KOPT-K1 (cell line): ENCODE results near the gene LOXHD1.

Source experiments
- H3K27ac ChIP-seq: fragments of 200-600 bp; sonication (generic); 2 replicates; pipeline ENCODE4 v1.5.1; 2016; ENCODE audit warnings: antibody characterized with exemption, mild to moderate bottlenecking, low read depth, low read length; ENCODE audit not compliant: poor library complexity, severe bottlenecking
- H3K36me3 ChIP-seq: fragments of 200-600 bp; sonication (generic); 2 replicates; pipeline ENCODE4 v1.5.1; 2017; ENCODE audit warnings: antibody characterized with exemption, mild to moderate bottlenecking, low read length, moderate library complexity; ENCODE audit not compliant: insufficient read depth
- H3K9me3 ChIP-seq: fragments of 200-600 bp; sonication (generic); 2 replicates; pipeline ENCODE4 v1.5.1; 2017; ENCODE audit warnings: antibody characterized with exemption, low read length, mild to moderate bottlenecking; ENCODE audit not compliant: insufficient read depth, poor library complexity, severe bottlenecking

LOXHD1 gene

DNA sequence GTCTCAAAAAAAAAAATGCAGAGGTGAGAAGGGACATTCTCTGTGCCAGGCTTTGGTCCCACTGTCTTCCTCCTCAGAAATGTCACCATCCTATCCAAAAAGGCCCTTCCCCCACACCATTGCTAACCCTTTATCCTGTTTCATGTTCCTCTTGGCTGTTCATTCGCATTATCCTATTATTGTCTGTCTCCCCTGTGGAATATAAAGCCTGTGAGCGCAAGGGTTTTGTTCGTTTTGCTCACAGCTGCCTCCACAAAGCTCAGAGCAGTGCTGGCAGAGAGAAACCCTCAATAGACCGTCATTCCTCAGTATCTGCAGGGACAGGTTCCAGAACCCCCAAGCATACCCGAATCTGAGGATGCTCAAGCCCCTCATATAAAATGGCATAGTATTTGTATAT is 91.8 kb downstream of the LOXHD1 start:
- no peak overlapping the region for H3K27ac ChIP-seq
- H3K9me3 ChIP-seq = no peaks in the 10 kb centered on the region
- no peaks in the 10 kb centered on the region for H3K36me3 ChIP-seq

DNA sequence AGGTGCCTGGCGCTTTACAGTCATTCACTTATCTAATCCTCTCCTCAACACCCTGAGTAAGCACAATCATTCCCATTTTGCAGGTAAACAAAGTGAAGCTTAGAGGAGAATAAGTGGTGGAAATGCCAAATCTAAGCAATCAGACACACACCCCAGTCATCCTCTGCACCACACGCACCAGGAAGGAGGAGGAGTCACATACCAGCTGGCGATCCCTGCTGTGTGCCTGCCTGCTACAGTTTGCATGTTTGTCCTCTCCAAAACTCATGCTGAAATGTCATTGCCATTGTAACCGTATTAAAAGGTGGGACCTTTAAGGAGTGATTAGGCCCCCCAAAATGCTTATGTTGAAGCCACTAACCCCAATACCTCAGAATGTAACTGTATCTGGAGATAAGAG is 93.7 kb downstream of the LOXHD1 start:
- no peak overlapping the region for H3K27ac ChIP-seq
- H3K36me3 ChIP-seq = no peaks in the 10 kb centered on the region
- no peaks in the 10 kb centered on the region for H3K9me3 ChIP-seq

DNA sequence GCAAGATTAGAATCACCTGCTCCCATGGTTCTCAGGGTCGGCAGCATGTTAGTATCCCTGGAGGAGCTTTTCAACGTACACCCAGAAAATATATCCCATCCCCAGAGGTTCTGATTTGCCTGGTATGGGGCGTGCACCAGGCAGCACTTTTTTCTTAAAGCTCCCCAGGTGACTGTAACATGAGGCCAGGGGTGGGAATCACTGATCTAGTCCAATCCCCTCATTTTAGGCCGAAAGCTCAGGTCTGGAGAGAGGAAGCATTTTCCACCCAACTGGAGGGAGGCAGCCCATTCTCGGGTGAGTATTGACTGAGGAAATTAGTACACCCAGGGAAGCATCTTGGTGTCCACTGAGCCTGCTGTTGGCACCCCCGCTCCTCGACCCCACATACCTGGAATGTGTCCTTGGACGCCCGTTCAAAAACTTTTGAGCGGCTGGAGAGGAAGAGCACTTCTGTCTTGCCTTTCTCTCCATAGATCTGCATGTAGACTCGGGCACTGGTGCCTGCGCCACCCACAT is 94.3 kb downstream of the LOXHD1 start:
- H3K36me3 ChIP-seq = no peaks in the 10 kb centered on the region
- H3K27ac ChIP-seq = no peak overlapping the region
- H3K9me3 ChIP-seq = no peaks in the 10 kb centered on the region

DNA sequence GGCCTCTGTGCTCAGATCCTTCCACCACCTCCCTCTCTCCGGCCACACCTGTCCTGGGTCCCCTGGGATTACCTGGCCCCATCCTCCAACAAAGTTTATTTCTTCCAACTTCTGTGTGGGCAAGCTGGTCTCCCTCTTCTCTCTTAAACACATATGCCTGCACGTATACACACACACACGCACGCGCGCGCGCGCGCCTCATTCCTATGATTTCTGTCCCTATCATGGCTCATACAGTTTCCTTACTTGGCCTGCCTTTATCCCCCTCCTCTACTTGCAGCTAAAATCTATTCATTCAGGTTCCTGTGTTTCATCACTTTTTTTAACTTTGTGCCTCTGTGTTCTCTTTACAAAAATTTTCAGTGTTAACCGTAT is 96.4 kb downstream of the LOXHD1 start:
- no peaks in the 10 kb centered on the region for H3K9me3 ChIP-seq
- no peak overlapping the region for H3K27ac ChIP-seq
- H3K36me3 ChIP-seq = no peaks in the 10 kb centered on the region

DNA sequence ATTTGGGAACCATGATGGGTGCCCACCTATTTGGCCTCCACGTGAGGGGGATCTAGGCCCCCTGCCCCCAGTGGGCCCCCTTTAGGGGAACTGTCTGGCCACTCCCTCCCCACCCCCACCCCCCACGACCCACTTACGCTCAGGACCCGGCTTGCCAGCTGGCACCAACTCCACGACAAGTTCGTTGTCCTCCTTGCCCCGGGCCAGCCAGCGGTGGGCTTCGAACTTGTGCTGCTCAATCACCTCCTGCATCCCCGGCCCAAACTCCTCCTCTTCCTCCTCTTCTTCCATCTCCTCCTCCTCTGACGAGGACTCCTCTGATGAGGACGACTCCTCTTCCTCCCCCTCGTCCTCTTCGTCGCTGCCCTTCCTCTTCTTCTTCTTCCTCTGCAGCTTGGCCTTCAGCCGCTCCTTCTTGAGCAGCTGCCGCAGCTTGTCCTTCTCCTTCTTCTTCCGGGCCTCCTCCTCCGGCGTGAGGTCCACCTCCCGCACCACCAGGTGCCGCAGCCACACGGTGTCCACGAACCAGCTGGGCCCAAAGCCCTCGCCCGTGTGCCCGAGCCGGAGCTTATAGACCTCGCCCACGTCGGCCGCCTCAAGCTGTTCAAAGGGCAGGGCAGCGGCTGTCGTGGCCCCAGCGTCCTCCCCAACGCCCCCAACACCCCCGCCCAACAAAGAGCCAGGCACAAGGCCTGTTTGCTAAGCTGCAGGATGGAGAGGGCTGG is 96.9 kb downstream of the LOXHD1 start:
- H3K36me3 ChIP-seq = no peaks in the 10 kb centered on the region
- no peak overlapping the region for H3K27ac ChIP-seq

DNA sequence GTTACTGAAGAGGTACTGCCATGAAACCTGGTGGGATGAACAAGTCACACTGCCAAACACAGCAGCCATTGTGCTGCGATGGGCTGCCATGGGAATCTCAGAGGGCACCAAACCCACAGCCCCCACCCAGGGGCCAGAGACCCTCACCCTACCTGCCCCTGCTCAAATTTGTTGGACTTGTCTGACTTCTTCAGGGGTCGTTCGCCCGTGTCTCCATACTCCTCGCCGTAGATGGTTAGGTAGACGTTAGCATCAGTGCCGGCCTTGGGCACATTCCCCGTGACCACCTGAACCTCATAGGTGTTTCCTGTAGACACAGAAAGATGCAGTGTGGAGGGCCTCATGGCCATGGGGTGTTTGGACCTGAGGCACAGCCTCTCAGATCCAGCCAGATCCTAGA is 97.7 kb downstream of the LOXHD1 start:
- Histone ChIP-seq H3K27ac (no peak overlapping the region), H3K9me3 (no peaks in the 10 kb centered on the region), H3K36me3 (no peaks in the 10 kb centered on the region)

More for the DNA sequence above, 96.9 kb downstream of the LOXHD1 start:
- H3K9me3 ChIP-seq = no peaks in the 10 kb centered on the region

DNA sequence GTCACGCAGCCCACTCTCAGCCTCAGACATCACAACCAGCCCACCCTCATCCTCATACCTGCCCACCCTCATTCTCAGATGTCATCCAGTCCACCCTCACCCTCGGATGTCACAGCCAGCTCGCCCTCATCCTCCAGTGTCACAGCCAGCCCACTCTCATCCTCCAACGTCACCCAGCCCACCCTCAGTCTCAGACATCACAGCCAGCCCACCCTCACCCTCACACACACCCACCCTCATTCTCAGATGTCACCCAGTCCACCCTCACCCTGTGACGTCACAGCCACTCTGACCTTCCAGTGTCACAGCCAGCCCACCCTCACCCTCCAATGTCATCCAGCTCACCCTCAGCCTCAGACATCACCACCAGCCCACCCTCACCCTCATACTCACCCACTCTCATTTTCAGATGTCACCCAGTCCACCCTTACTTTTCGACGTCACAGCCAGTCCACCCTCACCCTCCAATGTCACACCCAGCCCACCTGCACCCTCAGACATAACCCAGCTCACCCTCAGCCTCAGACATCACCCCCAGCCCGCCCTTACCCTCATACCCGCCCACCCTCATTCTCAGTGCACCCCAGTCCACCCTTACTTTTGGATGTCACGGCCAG is 100.3 kb downstream of the LOXHD1 start:
- Histone ChIP-seq H3K9me3 (no peaks in the 10 kb centered on the region), H3K36me3 (no peaks in the 10 kb centered on the region), H3K27ac (no peak overlapping the region)

DNA sequence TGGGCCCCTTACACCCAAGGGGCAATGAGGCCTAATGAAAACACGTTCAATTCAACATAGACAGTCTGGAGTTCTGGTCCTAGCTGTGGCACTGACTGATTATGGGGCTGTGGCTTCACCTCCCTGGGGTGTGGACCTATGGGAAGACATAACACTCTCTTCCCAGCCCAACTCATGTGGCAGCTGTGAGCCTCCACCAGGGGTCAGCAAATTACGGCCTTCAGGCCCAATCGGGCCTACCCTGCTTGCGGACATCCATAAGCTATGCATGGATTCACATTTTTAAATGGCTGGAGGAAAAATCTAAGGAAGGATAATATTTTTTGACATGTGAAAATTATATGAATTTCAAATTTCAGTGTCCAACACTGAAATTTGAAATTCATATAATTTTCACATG is 101.3 kb downstream of the LOXHD1 start:
- H3K9me3 ChIP-seq = no peaks in the 10 kb centered on the region
- H3K27ac ChIP-seq = no peak overlapping the region
- no peaks in the 10 kb centered on the region for H3K36me3 ChIP-seq

DNA sequence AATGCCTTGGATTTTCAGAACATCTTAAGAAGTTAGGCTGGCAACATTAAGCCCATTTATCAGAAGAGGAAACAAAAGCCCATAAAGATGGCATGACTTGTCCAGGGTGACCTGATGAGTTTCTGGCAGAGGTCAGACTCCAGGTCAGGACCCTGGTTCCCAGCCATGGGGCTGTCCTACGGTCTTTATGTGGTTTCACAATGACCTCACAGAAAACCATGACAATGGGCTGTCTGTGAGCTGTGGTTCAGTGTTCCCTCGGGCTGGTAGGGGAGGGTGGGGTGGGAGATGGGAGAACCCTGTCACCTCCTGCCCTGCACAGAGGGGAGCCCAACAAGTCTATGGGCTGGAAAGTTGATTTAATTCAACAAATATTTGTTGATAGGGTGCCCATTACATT is 101.8 kb downstream of the LOXHD1 start:
- Histone ChIP-seq H3K9me3 (no peaks in the 10 kb centered on the region), H3K27ac (no peak overlapping the region), H3K36me3 (no peaks in the 10 kb centered on the region)

DNA sequence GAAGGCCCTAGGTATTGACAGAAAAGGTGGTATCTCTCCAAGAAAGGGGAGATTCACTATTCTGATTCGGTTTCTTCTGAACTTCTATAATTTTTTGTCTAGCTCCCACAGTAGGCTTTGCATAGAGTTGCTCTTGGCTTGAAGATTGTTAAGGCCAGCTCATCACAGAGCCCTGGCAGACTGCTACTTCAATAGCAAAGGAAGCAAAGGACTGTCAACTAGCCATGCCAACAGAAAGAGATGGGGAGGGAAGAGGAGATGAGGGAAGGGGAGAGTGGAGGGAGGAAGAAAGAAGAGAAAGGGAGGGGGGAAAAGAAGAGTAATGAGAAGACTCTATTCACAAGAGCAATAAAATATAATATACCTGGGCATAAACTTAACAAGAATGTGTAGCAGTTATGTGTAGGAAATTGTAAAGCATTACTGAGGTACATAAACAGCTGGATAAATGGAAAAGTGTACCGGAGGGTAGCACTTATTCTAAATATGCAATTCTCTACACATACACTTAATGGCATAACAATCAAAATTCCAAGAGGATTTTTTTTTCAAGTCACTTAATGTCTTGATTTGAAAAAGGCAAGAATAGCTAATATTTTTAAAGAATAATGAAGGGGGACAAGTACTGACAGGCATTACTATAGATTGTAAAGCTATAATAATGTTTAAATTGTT is 102.5 kb downstream of the LOXHD1 start:
- H3K9me3 ChIP-seq = no peaks in the 10 kb centered on the region

DNA sequence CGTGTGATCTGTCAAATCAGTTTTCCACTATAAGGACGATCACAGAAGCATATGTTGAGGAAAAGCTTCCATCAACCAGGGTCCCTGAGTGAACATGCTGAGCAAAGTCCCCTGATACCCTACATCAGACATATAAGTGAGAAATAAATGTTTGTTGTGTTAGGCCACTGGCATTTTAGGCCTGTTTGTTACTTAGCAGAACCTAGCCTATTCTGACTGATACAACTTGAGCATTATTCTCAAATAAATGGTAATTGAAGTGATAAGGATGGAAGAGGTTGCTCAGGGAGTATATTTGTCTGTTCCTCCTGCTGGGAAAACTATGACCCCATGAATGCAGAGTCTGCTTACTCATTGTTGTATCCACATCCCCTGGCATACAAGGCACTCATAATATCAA is 106.4 kb downstream of the LOXHD1 start:
- no peaks in the 10 kb centered on the region for H3K9me3 ChIP-seq
- H3K27ac ChIP-seq = no peak overlapping the region
- H3K36me3 ChIP-seq = no peaks in the 10 kb centered on the region

More for the DNA sequence above, 102.5 kb downstream of the LOXHD1 start:
- Histone ChIP-seq H3K27ac (no peak overlapping the region), H3K36me3 (no peaks in the 10 kb centered on the region)

DNA sequence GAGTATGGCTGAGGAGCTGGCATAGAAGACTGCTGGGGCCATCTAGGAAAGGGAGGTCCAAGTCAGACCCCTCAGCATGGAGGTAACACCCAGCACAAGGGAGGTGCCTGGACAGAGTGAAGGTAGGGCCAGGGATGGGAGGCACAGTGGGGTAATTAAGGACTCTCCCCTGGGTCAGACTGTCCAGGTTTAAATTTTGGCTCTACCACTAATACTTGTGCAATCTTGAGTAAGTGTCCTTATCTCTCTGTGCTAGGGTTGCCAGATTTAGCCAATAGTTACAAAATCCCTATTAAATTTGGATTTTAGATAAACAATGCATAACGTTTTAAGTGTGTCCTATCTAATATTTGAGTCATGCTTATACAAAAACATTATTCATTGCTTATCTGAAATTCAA is 109.5 kb downstream of the LOXHD1 start:
- Histone ChIP-seq H3K27ac (no peak overlapping the region), H3K9me3 (no peaks in the 10 kb centered on the region), H3K36me3 (no peaks in the 10 kb centered on the region)

DNA sequence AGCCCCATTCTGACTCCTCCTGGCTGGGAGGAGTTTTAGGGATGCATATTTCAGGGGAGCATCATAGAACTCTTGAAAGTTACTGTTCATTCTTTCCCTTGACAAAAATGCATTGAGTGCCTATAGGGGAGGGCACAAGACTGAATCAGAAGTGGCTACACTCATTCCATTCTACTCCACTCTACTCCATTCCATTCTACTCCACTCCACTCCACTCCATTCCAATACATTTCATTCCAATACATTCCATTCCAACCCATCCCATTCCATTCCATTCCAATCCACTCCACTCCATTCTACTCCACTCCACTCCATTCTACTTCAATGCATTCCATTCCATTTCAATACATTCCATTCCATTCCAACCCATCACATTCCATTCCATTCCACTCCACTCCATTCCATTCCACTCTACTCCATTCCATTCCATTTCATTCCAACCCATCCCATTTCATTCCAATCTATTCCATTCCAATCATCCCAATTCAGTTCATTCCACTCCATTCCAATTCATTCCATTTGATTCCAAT is 110.8 kb downstream of the LOXHD1 start:
- Histone ChIP-seq H3K27ac (no peak overlapping the region), H3K36me3 (no peaks in the 10 kb centered on the region), H3K9me3 (no peaks in the 10 kb centered on the region)

DNA sequence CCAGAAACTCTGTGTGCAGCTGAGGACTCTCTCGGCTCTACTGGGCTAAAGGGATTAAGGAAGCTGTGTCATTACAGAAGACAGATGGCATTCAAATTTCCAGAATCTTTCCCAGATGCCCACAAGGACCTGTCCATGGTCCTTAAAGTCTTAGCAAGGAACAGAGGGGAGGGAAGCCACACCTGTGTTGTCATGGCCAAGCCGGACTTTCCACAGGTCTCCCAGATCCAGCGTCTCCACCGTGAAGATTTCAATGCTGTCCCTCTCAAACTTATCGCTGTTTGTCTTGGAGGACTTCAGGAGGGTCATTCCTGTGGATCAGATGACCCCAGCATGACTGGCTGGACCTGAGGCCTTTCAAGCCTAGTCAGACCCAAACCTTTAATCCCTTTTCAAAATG is 114.5 kb downstream of the LOXHD1 start:
- Histone ChIP-seq H3K27ac (no peak overlapping the region), H3K9me3 (no peaks in the 10 kb centered on the region), H3K36me3 (no peaks in the 10 kb centered on the region)

DNA sequence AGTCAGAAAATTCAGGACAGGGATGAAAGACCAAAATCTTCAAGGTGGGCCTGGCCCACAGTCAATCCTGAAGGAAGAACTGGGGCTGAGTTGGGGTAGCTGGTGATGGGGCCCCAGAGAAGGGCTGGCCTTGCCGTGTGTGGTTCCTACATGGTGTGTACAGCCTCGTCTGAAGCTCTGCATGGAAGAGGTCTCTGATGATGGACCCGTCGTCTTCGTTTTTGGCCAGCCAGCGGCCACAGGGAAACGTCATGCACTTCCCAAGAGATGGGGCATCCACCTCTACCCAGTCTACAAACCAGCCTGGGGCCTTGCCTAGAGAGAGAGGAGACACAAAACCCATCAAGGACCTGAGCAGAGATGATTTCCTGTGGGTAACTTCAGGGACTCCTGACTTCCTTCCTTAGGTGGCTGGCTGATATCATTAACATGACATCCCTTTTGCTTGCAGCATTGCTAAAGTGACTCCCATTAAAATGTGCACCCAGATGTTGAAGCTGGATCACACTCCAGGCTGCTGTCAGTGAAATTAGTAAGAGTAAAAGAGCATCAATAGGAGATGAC is 115.3 kb downstream of the LOXHD1 start:
- Histone ChIP-seq H3K9me3 (no peaks in the 10 kb centered on the region), H3K36me3 (no peaks in the 10 kb centered on the region), H3K27ac (no peak overlapping the region)
